Measurements from ENCODE around the gene CYP4F2. TPM values are rescaled to one million over a fixed set of nuclear protein-coding genes. Genes with fewer than 3 reads are reported as not detected.

The CYP4F2 gene
- total and polyA plus RNA-seq, 10 of the 15 experiments (the other 5 are each of a cell fraction or from before 2014, with no cell fraction given), result 0.08 to 3.5 (median 0.63) TPM

DNA sequence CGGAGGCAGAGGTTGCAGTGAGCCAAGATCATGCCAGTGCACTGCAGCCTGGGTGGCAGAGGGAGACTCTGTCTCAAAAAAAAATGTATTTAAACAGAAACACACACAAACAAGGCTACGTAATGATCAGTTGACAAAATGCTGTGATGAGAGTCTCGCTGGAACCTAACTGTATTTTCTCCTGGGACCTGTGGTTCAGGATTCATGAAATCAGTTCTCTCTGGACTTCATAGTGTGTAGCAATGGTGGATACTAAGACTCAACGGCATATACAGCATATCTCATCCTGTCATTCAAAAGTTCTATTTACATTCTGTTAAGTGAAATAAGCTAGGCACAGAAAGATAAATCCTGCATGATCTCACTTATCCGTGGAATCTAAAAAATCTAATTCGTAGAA is 37.4 kb downstream of the CYP4F2 start:
- Histone ChIP-seq H3K36me3 (ENCODE audit: control insufficient read depth in 2 of 2, insufficient read depth in 2 of 2, low read length in 1 of 2) (no peaks in the 10 kb centered on the region), H3K27me3 (replicated peaks in 1 of 2; ENCODE audit: control insufficient read depth in 2 of 2, insufficient read depth in 2 of 2, low read length in 1 of 2) (no peaks in the 10 kb centered on the region), H3K4me1 (ENCODE audit: control insufficient read depth, insufficient read depth, low read length) (no peaks in the 10 kb centered on the region), H3K9ac (ENCODE audit: control insufficient read depth, insufficient read depth, low read length) (no peak overlapping the region), H2AFZ (ENCODE audit: control insufficient read depth, low read depth, low read length) (no peak overlapping the region), H3K79me2 (ENCODE audit: control insufficient read depth, insufficient read depth, low read length) (no peaks in the 10 kb centered on the region), H4K20me1 (ENCODE audit: control insufficient read depth, insufficient read depth) (no peaks in the 10 kb centered on the region), H3K4me2 (ENCODE audit: control insufficient read depth, insufficient read depth) (no peak overlapping the region), H3K27ac (ENCODE audit: control insufficient read depth, insufficient read depth) (no peak overlapping the region), H3K9me3 (replicated peaks; ENCODE audit: control insufficient read depth, insufficient read depth, low read length) (no peaks in the 10 kb centered on the region), H3K4me3 (no peak overlapping the region)
- ATAC-seq (no peak), DNase-seq (ENCODE audit: low read depth, low spot score) (no peak), FAIRE-seq (no peak)
- WGBS (ENCODE audit: insufficient coverage, insufficient replicate concordance, low lambda C conversion rate, missing lambda C conversion rate), result 17% methylated on average over 6 of the region's 6 CpGs
- RAD21 ChIA-PET (ENCODE audit: unreplicated experiment), result no interaction called here
- CTCF ChIA-PET, result no interaction called here
- in situ Hi-C loops (cut with MboI), result no loop called here
- no TSS peak for BruUV-seq (replicated peaks)
- POLR2A ChIA-PET, result no interaction called here
- TF ChIP-seq NBN (IDR thresholded peaks at IDR 0.05) (no peak), CHD2 (IDR thresholded peaks at IDR 0.05; ENCODE audit: borderline replicate concordance, low read depth, low read length) (no peak)
- TF ChIP-seq, protein P1, sequence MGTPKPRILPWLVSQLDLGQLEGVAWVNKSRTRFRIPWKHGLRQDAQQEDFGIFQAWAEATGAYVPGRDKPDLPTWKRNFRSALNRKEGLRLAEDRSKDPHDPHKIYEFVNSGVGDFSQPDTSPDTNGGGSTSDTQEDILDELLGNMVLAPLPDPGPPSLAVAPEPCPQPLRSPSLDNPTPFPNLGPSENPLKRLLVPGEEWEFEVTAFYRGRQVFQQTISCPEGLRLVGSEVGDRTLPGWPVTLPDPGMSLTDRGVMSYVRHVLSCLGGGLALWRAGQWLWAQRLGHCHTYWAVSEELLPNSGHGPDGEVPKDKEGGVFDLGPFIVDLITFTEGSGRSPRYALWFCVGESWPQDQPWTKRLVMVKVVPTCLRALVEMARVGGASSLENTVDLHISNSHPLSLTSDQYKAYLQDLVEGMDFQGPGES (IDR thresholded peaks at IDR 0.05), result no peak
- SMC1A ChIA-PET (ENCODE audit: uncharacterized antibody, unreplicated experiment), result no interaction called here
- intact Hi-C loops (cut with micrococcal nuclease; ENCODE audit: unreplicated experiment), result no loop called here

DNA sequence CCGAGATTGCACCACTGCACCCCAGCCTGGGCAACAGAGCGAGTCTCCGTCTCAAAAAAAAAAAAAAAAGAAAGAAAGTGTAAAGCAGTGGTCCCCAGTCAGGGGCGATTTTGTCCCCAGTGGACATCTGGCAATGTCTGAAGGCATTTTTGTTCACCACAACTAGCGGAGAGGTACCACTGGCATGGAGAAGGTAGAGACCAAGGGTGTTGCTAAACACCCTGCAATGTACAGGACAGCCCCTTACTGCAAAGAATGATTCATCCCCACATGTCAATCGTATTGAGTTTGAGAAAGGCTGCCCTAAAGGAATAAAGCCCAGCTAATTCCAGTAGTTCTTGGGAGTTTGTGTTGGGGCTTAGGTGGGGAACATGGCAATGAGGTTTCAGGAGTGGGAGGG is 38.7 kb downstream of the CYP4F2 start:
- ChIA-PET CTCF (no interaction called here), SMC1A (ENCODE audit: uncharacterized antibody, unreplicated experiment) (interaction anchor here (0.9 kb wide), 1 partner anchor 241 kb away, joined by 3 read pairs; no protein-coding TSS in a partner anchor), RAD21 (ENCODE audit: unreplicated experiment) (no interaction called here), POLR2A (no interaction called here)
- Histone ChIP-seq H3K36me3 (ENCODE audit: control insufficient read depth in 2 of 2, insufficient read depth in 2 of 2, low read length in 1 of 2) (no peaks in the 10 kb centered on the region), H3K27me3 (replicated peaks in 1 of 2; ENCODE audit: control insufficient read depth in 2 of 2, insufficient read depth in 2 of 2, low read length in 1 of 2) (no peaks in the 10 kb centered on the region), H3K27ac (ENCODE audit: control insufficient read depth, insufficient read depth) (no peak overlapping the region), H4K20me1 (ENCODE audit: control insufficient read depth, insufficient read depth) (no peaks in the 10 kb centered on the region), H3K4me1 (ENCODE audit: control insufficient read depth, insufficient read depth, low read length) (no peaks in the 10 kb centered on the region), H2AFZ (ENCODE audit: control insufficient read depth, low read depth, low read length) (no peak overlapping the region), H3K79me2 (ENCODE audit: control insufficient read depth, insufficient read depth, low read length) (no peaks in the 10 kb centered on the region), H3K4me2 (ENCODE audit: control insufficient read depth, insufficient read depth) (no peak overlapping the region), H3K4me3 (no peak overlapping the region), H3K9me3 (replicated peaks; ENCODE audit: control insufficient read depth, insufficient read depth, low read length) (no peaks in the 10 kb centered on the region), H3K9ac (ENCODE audit: control insufficient read depth, insufficient read depth, low read length) (no peak overlapping the region)
- 40% methylated on average over 5 of the region's 6 CpGs for WGBS (ENCODE audit: insufficient coverage, insufficient replicate concordance, low lambda C conversion rate, missing lambda C conversion rate)
- intact Hi-C loops (cut with micrococcal nuclease; ENCODE audit: unreplicated experiment), result no loop called here
- no TSS peak for BruUV-seq (replicated peaks)
- DNase-seq (ENCODE audit: low read depth, low spot score) (no peak), ATAC-seq (no peak), FAIRE-seq (no peak)
- in situ Hi-C loops (cut with MboI), result no loop called here
- no peak for TF ChIP-seq MEF2B (IDR thresholded peaks at IDR 0.05; ENCODE audit: partially characterized antibody, poor library complexity, severe bottlenecking)
- no peak for TF ChIP-seq FOXM1 (IDR thresholded peaks at IDR 0.05; ENCODE audit: low read depth, low read length)
- no peak for TF ChIP-seq TARDBP (IDR thresholded peaks at IDR 0.05; ENCODE audit: borderline replicate concordance)
- no peak for TF ChIP-seq CBFB (IDR thresholded peaks at IDR 0.05; ENCODE audit: low read depth)
- no peak for TF ChIP-seq FOS (IDR thresholded peaks at IDR 0.05; ENCODE audit: borderline replicate concordance, extremely low read depth, insufficient read length)
- TF ChIP-seq, protein P2, sequence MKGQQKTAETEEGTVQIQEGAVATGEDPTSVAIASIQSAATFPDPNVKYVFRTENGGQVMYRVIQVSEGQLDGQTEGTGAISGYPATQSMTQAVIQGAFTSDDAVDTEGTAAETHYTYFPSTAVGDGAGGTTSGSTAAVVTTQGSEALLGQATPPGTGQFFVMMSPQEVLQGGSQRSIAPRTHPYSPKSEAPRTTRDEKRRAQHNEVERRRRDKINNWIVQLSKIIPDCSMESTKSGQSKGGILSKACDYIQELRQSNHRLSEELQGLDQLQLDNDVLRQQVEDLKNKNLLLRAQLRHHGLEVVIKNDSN (IDR thresholded peaks at IDR 0.05; ENCODE audit: borderline replicate concordance, extremely low read length, insufficient read depth, low read depth, low read length), result no peak
- no peak for TF ChIP-seq ZZZ3 (IDR thresholded peaks at IDR 0.05; ENCODE audit: control insufficient read depth, insufficient read length, low read depth)
- TF ChIP-seq NFIC (IDR thresholded peaks at IDR 0.05; ENCODE audit: low read depth, low read length), result no peak

Data from GM12878 (cell line).